Measurements from ENCODE around the gene SHB. TPM values are rescaled to one million over a fixed set of nuclear protein-coding genes. Genes with fewer than 3 reads are reported as not detected.

Gene SHB
- total RNA-seq, 1 experiment from 2014 or later: 7.6 TPM

- no TSS peak for BruUV-seq (replicated peaks)
- Mint-ChIP-seq H3K36me3 (ENCODE audit: insufficient read depth, unreplicated experiment) (no peaks in the 10 kb centered on the region), H3K4me3 (ENCODE audit: low read depth, unreplicated experiment) (no peak overlapping the region), H3K9me3 (ENCODE audit: low read depth, unreplicated experiment) (no peaks in the 10 kb centered on the region), H3K27ac (ENCODE audit: unreplicated experiment) (no peak overlapping the region), H3K27me3 (ENCODE audit: unreplicated experiment) (no peaks in the 10 kb centered on the region), H3K4me1 (ENCODE audit: low read depth, unreplicated experiment) (no peaks in the 10 kb centered on the region)
- CTCF ChIA-PET: interaction anchor here (0.8 kb wide), 1 partner anchor 36 kb away, joined by 3 read pairs; no protein-coding TSS in a partner anchor
- peak; percentile 67 for DNase-seq
- TF ChIP-seq, protein P1, sequence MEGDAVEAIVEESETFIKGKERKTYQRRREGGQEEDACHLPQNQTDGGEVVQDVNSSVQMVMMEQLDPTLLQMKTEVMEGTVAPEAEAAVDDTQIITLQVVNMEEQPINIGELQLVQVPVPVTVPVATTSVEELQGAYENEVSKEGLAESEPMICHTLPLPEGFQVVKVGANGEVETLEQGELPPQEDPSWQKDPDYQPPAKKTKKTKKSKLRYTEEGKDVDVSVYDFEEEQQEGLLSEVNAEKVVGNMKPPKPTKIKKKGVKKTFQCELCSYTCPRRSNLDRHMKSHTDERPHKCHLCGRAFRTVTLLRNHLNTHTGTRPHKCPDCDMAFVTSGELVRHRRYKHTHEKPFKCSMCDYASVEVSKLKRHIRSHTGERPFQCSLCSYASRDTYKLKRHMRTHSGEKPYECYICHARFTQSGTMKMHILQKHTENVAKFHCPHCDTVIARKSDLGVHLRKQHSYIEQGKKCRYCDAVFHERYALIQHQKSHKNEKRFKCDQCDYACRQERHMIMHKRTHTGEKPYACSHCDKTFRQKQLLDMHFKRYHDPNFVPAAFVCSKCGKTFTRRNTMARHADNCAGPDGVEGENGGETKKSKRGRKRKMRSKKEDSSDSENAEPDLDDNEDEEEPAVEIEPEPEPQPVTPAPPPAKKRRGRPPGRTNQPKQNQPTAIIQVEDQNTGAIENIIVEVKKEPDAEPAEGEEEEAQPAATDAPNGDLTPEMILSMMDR (IDR thresholded peaks at IDR 0.05; ENCODE audit: unreplicated experiment): peak; percentile 58
- intact Hi-C loops (cut with micrococcal nuclease; ENCODE audit: unreplicated experiment): loop anchor here (10.0 kb wide), 1 partner anchor 177 kb away; no protein-coding TSS in a partner anchor
These were observed 19.2 kb upstream of the SHB start for GRCh38 chr9:38088006-38088925.

- Mint-ChIP-seq H3K27me3 (ENCODE audit: unreplicated experiment) (no peaks in the 10 kb centered on the region), H3K36me3 (ENCODE audit: insufficient read depth, unreplicated experiment) (no peaks in the 10 kb centered on the region), H3K4me3 (ENCODE audit: low read depth, unreplicated experiment) (no peak overlapping the region), H3K4me1 (ENCODE audit: low read depth, unreplicated experiment) (peaks cover 2% of the 10 kb centered on the region), H3K9me3 (ENCODE audit: low read depth, unreplicated experiment) (no peaks in the 10 kb centered on the region), H3K27ac (ENCODE audit: unreplicated experiment) (no peak overlapping the region)
- BruUV-seq (replicated peaks): no TSS peak
- intact Hi-C loops (cut with micrococcal nuclease; ENCODE audit: unreplicated experiment): loop anchor here (10.0 kb wide), 1 partner anchor 178 kb away; no protein-coding TSS in a partner anchor
- CTCF ChIA-PET: no interaction called here
- DNase-seq: no peak
- TF ChIP-seq, protein P1 (IDR thresholded peaks at IDR 0.05; ENCODE audit: unreplicated experiment): no peak
These were observed 17.5 kb upstream of the SHB start for GRCh38 chr9:38086496-38086895.

- CTCF ChIA-PET: no interaction called here
- no peak overlapping the region for H3K27ac Mint-ChIP-seq (ENCODE audit: unreplicated experiment)
These were observed 16.3 kb upstream of the SHB start for GRCh38 chr9:38085308-38085707.

DNA sequence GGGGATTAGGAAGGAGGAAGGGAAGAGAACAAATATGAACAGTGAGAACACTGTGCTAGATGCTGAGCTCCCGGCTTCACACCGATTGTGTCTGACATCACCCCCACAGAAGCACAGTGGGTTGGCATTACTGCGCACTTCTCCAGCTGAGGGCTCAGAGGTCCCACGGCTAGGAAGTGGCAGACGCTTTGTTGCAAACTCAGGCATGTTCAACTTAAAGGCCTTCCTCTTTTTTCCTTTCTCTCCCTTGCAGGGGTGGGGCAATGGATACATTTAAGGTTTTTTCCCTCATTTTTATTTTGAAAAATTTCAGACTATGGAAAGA is 15.5 kb upstream of the SHB start:
- peaks cover 10% of the 10 kb centered on the region for H3K4me1 Mint-ChIP-seq (ENCODE audit: low read depth, unreplicated experiment)
- CTCF ChIA-PET: no interaction called here
- intact Hi-C loops (cut with micrococcal nuclease; ENCODE audit: unreplicated experiment): loop anchor here (10.0 kb wide), 1 partner anchor 180 kb away; no protein-coding TSS in a partner anchor

More at GRCh38 chr9:38085308-38085707, 16.3 kb upstream of the SHB start:
- BruUV-seq (replicated peaks): no TSS peak
- TF ChIP-seq, protein P1 (IDR thresholded peaks at IDR 0.05; ENCODE audit: unreplicated experiment): no peak
- peaks cover 6% of the 10 kb centered on the region for H3K4me1 Mint-ChIP-seq (ENCODE audit: low read depth, unreplicated experiment)
- H3K36me3 Mint-ChIP-seq (ENCODE audit: insufficient read depth, unreplicated experiment): no peaks in the 10 kb centered on the region
- no peaks in the 10 kb centered on the region for H3K9me3 Mint-ChIP-seq (ENCODE audit: low read depth, unreplicated experiment)
- DNase-seq: no peak
- no peaks in the 10 kb centered on the region for H3K27me3 Mint-ChIP-seq (ENCODE audit: unreplicated experiment)
- H3K4me3 Mint-ChIP-seq (ENCODE audit: low read depth, unreplicated experiment): no peak overlapping the region
- intact Hi-C loops (cut with micrococcal nuclease; ENCODE audit: unreplicated experiment): loop anchor here (10.0 kb wide), 1 partner anchor 179 kb away; no protein-coding TSS in a partner anchor

More for the DNA sequence above, 15.5 kb upstream of the SHB start:
- no TSS peak for BruUV-seq (replicated peaks)
- Mint-ChIP-seq H3K4me3 (ENCODE audit: low read depth, unreplicated experiment) (no peak overlapping the region), H3K36me3 (ENCODE audit: insufficient read depth, unreplicated experiment) (no peaks in the 10 kb centered on the region), H3K27me3 (ENCODE audit: unreplicated experiment) (no peaks in the 10 kb centered on the region), H3K9me3 (ENCODE audit: low read depth, unreplicated experiment) (no peaks in the 10 kb centered on the region), H3K27ac (ENCODE audit: unreplicated experiment) (no peak overlapping the region)
- TF ChIP-seq, protein P1 (IDR thresholded peaks at IDR 0.05; ENCODE audit: unreplicated experiment): no peak
- DNase-seq: no peak
